ENCODE data around the gene PRR18.
"Not testable (repeated sequence)": the region's sequence is repeated elsewhere in the genome, so short reads cannot be mapped to it uniquely, and the experiment has no call there.

The PRR18 gene

GRCh38 chr6:166308033-166308768, at the start of gene PRR18:
Gene PRR18 (minus strand): TSS chr6:166308392. CDS start chr6:166308142, 250 bp downstream.
- DNase-seq, result peak; percentile 19

GRCh38 chr6:166355552-166355951, 47.4 kb upstream of the PRR18 start:
- no peak for DNase-seq

GRCh38 chr6:166354965-166355364, 46.8 kb upstream of the PRR18 start:
- no peak for DNase-seq

- no peak for DNase-seq
Observed at GRCh38 chr6:166354143-166354542, 46.0 kb upstream of the PRR18 start.

- no peak for DNase-seq
Observed at GRCh38 chr6:166353507-166353906, 45.3 kb upstream of the PRR18 start.

- DNase-seq, result no peak
Observed at GRCh38 chr6:166352923-166353322, 44.7 kb upstream of the PRR18 start.

- DNase-seq, result peak; percentile 29
Observed at GRCh38 chr6:166351715-166352285, 43.6 kb upstream of the PRR18 start.

GRCh38 chr6:166348305-166348949, 40.2 kb upstream of the PRR18 start:
- DNase-seq, result no peak

GRCh38 chr6:166346965-166347364, 38.8 kb upstream of the PRR18 start:
- DNase-seq, result no peak

GRCh38 chr6:166346449-166346848, 38.3 kb upstream of the PRR18 start:
- no peak for DNase-seq

- DNase-seq, result not testable (repeated sequence)
Observed at GRCh38 chr6:166345672-166346071, 37.5 kb upstream of the PRR18 start.

GRCh38 chr6:166344921-166345320, 36.7 kb upstream of the PRR18 start:
- DNase-seq, result not testable (repeated sequence)

- no peak for DNase-seq
Observed at GRCh38 chr6:166344240-166344639, 36.0 kb upstream of the PRR18 start.

GRCh38 chr6:166343150-166343487, 34.9 kb upstream of the PRR18 start:
- DNase-seq, result no peak

GRCh38 chr6:166342349-166343149, 34.4 kb upstream of the PRR18 start, which contains the start of gene SFT2D1:
Gene SFT2D1 (minus strand): TSS chr6:166342545. CDS start chr6:166342481, 64 bp downstream.
- peak; percentile 20 for DNase-seq

GRCh38 chr6:166341977-166342348, 33.8 kb upstream of the PRR18 start:
- no peak for DNase-seq

GRCh38 chr6:166341464-166341863, 33.3 kb upstream of the PRR18 start:
- no peak for DNase-seq

GRCh38 chr6:166338854-166339253, 30.7 kb upstream of the PRR18 start:
- no peak for DNase-seq

GRCh38 chr6:166336847-166337246, 28.7 kb upstream of the PRR18 start:
- no peak for DNase-seq

- DNase-seq, result no peak
Observed at GRCh38 chr6:166335378-166336302, 27.4 kb upstream of the PRR18 start.

- no peak for DNase-seq
Observed at GRCh38 chr6:166334878-166335277, 26.7 kb upstream of the PRR18 start.

Measured in NCI-H510A treated with DMSO at 0.1 percent for 48 hours (cell line).